ENCODE data around the gene CXXC5. TPM values are rescaled to one million over a fixed set of nuclear protein-coding genes. Genes with fewer than 3 reads are reported as not detected.

The CXXC5 gene
- total and polyA plus RNA-seq, 9 of the 15 experiments (the other 6 are each of a cell fraction or from before 2014, with no cell fraction given), result 1.9 to 123 (median 45.8) TPM

GRCh38 chr5:139635606-139636206 lies 12.4 kb upstream of the CXXC5 start (continued):
- TF ChIP-seq TOE1 (IDR thresholded peaks at IDR 0.05; ENCODE audit: borderline replicate concordance) (peak; percentile 52; the same call in 1 of the 2 replicates), TOE1 (CRISPR knock-in tag; IDR thresholded peaks at IDR 0.05; ENCODE audit: borderline replicate concordance, low read depth) (no peak), SMARCC2 (IDR thresholded peaks at IDR 0.05; ENCODE audit: low read depth) (no peak), ATF7 (IDR thresholded peaks at IDR 0.05) (peak; percentile 44), NFE2L1 (tag; IDR thresholded peaks at IDR 0.05; ENCODE audit: borderline replicate concordance, low read depth) (no peak), TEAD2 (tag; IDR thresholded peaks at IDR 0.05) (peak; percentile 20; the same call in 1 of the 2 replicates), XRCC4 (IDR thresholded peaks at IDR 0.05; ENCODE audit: extremely low read depth, insufficient read depth, insufficient read length) (no peak), RHOXF2B (CRISPR knock-in tag; conservative IDR thresholded peaks at IDR 0.05) (no peak), CEBPB (tag; IDR thresholded peaks at IDR 0.05) (no peak), NFATC3 (IDR thresholded peaks at IDR 0.05) (peak; percentile 56; the same call in 1 of the 2 replicates), ETV5 (CRISPR knock-in tag; IDR thresholded peaks at IDR 0.05; ENCODE audit: low read depth) (peak; percentile 73; the same call in 1 of the 2 replicates), KDM4B (IDR thresholded peaks at IDR 0.05; ENCODE audit: borderline replicate concordance in 2 of 2, low read depth in 1 of 2) (no peak), FOXP1 (CRISPR knock-in tag; IDR thresholded peaks at IDR 0.05) (peak; percentile 70), BDP1 (IDR thresholded peaks at IDR 0.05; ENCODE audit: insufficient read depth, insufficient read length) (no peak), THRB (CRISPR knock-in tag; conservative IDR thresholded peaks at IDR 0.05) (no peak), GATA2 (CRISPR knock-in tag; IDR thresholded peaks at IDR 0.05) (no peak), HCFC1 (IDR thresholded peaks at IDR 0.05; ENCODE audit: low read depth, low read length) (no peak), SMAD2 (IDR thresholded peaks at IDR 0.05; ENCODE audit: low read depth, low read length) (no peak), ZNF12 (CRISPR knock-in tag; IDR thresholded peaks at IDR 0.05) (no peak), IRF2 (CRISPR knock-in tag; IDR thresholded peaks at IDR 0.05) (no peak), ESRRA (IDR thresholded peaks at IDR 0.05; ENCODE audit: borderline replicate concordance, low read depth) (peak; percentile 83; the same call in 1 of the 2 replicates), KDM1A (IDR thresholded peaks at IDR 0.05) (peak; percentile 91 to 97), ZNF830 (CRISPR knock-in tag; IDR thresholded peaks at IDR 0.05) (no peak)
- TF ChIP-seq, protein P1, sequence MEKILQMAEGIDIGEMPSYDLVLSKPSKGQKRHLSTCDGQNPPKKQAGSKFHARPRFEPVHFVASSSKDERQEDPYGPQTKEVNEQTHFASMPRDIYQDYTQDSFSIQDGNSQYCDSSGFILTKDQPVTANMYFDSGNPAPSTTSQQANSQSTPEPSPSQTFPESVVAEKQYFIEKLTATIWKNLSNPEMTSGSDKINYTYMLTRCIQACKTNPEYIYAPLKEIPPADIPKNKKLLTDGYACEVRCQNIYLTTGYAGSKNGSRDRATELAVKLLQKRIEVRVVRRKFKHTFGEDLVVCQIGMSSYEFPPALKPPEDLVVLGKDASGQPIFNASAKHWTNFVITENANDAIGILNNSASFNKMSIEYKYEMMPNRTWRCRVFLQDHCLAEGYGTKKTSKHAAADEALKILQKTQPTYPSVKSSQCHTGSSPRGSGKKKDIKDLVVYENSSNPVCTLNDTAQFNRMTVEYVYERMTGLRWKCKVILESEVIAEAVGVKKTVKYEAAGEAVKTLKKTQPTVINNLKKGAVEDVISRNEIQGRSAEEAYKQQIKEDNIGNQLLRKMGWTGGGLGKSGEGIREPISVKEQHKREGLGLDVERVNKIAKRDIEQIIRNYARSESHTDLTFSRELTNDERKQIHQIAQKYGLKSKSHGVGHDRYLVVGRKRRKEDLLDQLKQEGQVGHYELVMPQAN (IDR thresholded peaks at IDR 0.05; ENCODE audit: borderline replicate concordance), result no peak; the same call in 1 of the 2 replicates

All from K562 (cell line).